PC-9 (cell line): Measurements from ENCODE around the gene MVP. TPM values are rescaled to one million over a fixed set of nuclear protein-coding genes. Genes with fewer than 3 reads are reported as not detected.
A peak's percentile ranks its signal among the peaks of the same experiment; 100 is the strongest.
"Not testable (repeated sequence)": the region's sequence is repeated elsewhere in the genome, so short reads cannot be mapped to it uniquely, and the experiment has no call there.

Source experiments
- BruUV-seq: library from RNA; stranded (reverse); fragments of 400-500 nt; replicated peaks from 2 replicates; lab custom pipeline; 2021; lab: Mats Ljungman, UMichigan
- CTCF ChIA-PET: fragments of 300-600 bp; sonication (Branson Sonifier 250); formaldehyde crosslinking; loops from one replicate; lab custom pipeline; 2022; ENCODE audit warnings: antibody characterized with exemption; lab: Charles Lee
- POLR2A ChIA-PET: fragments of 300-600 bp; sonication (Branson Sonifier 250); formaldehyde crosslinking; loops from one replicate; lab custom pipeline; 2022; ENCODE audit warnings: antibody characterized with exemption; ENCODE audit not compliant: unreplicated experiment; lab: Charles Lee
- DNase-seq, 2 experiments: peaks; one replicate each; pipeline versions ENCODE4 v3.0.0 to v3.0.0-alpha.2; 2015 to 2022; ENCODE audit warnings: mixed read lengths in 1 of 2
- H2AFZ ChIP-seq: fragments of 200-600 bp; sonication (generic); 2 replicates; pipeline ENCODE4 v1.8.1; 2017; ENCODE audit warnings: antibody characterized with exemption
- H3F3A ChIP-seq: fragments of 200-600 bp; sonication (generic); 2 replicates; pipeline ENCODE4 v1.8.1; 2017; ENCODE audit warnings: antibody characterized with exemption, mild to moderate bottlenecking, low read depth; ENCODE audit not compliant: insufficient read depth
- H3K27ac ChIP-seq: fragments of 200-600 bp; sonication (generic); 2 replicates; pipeline ENCODE4 v1.6.1; 2016; ENCODE audit warnings: mixed run types
- H3K27me3 ChIP-seq: fragments of 200-600 bp; sonication (generic); 2 replicates; pipeline ENCODE4 v1.6.1; 2016; ENCODE audit warnings: low read depth, mixed run types; ENCODE audit not compliant: insufficient read depth
- H3K36me3 ChIP-seq: fragments of 200-600 bp; sonication (generic); 2 replicates; pipeline ENCODE4 v1.6.1; 2016; ENCODE audit warnings: low read depth, mixed run types
- H3K4me1 ChIP-seq: fragments of 200-600 bp; sonication (generic); replicated peaks from 2 replicates; pipeline ENCODE4 v1.6.1; 2016; ENCODE audit warnings: mixed run types; ENCODE audit not compliant: insufficient read depth
- H3K4me2 ChIP-seq: fragments of 200-600 bp; sonication (generic); 2 replicates; pipeline ENCODE4 v1.6.1; 2017; ENCODE audit warnings: mixed run types
- H3K4me3 ChIP-seq: fragments of 200-600 bp; sonication (generic); 2 replicates; pipeline ENCODE4 v1.6.1; 2016; ENCODE audit warnings: mixed run types
- H3K79me2 ChIP-seq: fragments of 200-600 bp; sonication (generic); 2 replicates; pipeline ENCODE4 v1.6.1; 2017; ENCODE audit warnings: low read depth, mixed run types
- H3K9me2 ChIP-seq: fragments of 200-600 bp; sonication (generic); 2 replicates; pipeline ENCODE4 v1.8.1; 2017; ENCODE audit warnings: mild to moderate bottlenecking; ENCODE audit not compliant: insufficient read depth
- H3K9me3 ChIP-seq: fragments of 200-600 bp; sonication (generic); 2 replicates; pipeline ENCODE4 v1.8.1; 2016; ENCODE audit warnings: low read depth; ENCODE audit not compliant: insufficient read depth
- H4K20me1 ChIP-seq: fragments of 200-600 bp; sonication (generic); 2 replicates; pipeline ENCODE4 v1.8.1; 2017; ENCODE audit not compliant: insufficient read depth
- EZH2 ChIP-seq: fragments of 200-600 bp; sonication (generic); IDR thresholded peaks from 2 replicates; pipeline ENCODE4 v1.8.0; 2017; ENCODE audit warnings: antibody characterized with exemption, low read depth
- intact Hi-C: fragments of 100-400 bp; cut with micrococcal nuclease; formaldehyde crosslinking; loops from one replicate; pipeline ENCODE4 v1.10.0; 2022; ENCODE audit not compliant: unreplicated experiment
- total RNA-seq: library from RNA; stranded (reverse); gene quantifications from 2 replicates; pipeline ENCODE4 v1.2.3, GENCODE V29; 2021
- TF ChIP-seq, protein P1 (sequence below): fragments of 200-600 bp; sonication (generic); conservative IDR thresholded peaks from 2 replicates; pipeline ENCODE4 v1.6.1; 2017; ENCODE audit warnings: mixed run types, antibody characterized with exemption, mild to moderate bottlenecking, moderate library complexity

The MVP gene
- total RNA-seq, 1 experiment from 2014 or later = 208 TPM

DNA sequence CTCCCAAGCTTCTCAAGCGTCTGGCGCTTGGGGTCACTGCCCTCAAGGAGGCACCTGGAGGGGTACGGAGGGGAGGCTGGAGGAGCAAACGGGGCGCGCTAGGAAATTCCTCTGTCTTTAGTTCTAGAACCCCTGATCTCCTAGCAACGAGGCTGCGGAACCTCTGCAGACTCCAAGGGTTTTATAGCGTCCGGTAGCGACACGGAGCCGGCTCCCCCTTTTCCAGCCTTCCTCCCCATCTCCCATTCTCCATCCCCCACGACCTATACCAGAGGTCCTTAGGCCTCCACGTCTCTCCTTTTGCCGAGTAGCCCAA is 43.4 kb downstream of the MVP start:
- H4K20me1 ChIP-seq = no peaks in the 10 kb centered on the region
- H3K27me3 ChIP-seq = no peaks in the 10 kb centered on the region
- no peak for DNase-seq
- H3K4me1 ChIP-seq = peaks cover 10% of the 10 kb centered on the region
- ChIA-PET CTCF (interaction anchor here (0.6 to 1.0 kb wide), 2 partner anchors 15 to 52 kb away, joined by 3 read pairs; no protein-coding TSS in a partner anchor), POLR2A (interaction anchor here (1.0 kb wide), 1 partner anchor 110 kb away, joined by 4 read pairs; no protein-coding TSS in a partner anchor)
- no peak for TF ChIP-seq EZH2
- TF ChIP-seq, protein P1, sequence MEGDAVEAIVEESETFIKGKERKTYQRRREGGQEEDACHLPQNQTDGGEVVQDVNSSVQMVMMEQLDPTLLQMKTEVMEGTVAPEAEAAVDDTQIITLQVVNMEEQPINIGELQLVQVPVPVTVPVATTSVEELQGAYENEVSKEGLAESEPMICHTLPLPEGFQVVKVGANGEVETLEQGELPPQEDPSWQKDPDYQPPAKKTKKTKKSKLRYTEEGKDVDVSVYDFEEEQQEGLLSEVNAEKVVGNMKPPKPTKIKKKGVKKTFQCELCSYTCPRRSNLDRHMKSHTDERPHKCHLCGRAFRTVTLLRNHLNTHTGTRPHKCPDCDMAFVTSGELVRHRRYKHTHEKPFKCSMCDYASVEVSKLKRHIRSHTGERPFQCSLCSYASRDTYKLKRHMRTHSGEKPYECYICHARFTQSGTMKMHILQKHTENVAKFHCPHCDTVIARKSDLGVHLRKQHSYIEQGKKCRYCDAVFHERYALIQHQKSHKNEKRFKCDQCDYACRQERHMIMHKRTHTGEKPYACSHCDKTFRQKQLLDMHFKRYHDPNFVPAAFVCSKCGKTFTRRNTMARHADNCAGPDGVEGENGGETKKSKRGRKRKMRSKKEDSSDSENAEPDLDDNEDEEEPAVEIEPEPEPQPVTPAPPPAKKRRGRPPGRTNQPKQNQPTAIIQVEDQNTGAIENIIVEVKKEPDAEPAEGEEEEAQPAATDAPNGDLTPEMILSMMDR = no peak
- no TSS peak for BruUV-seq
- H3K27ac ChIP-seq = no peak overlapping the region
- peak overlapping the region; percentile 78; the same call in 1 of the 2 replicates for H3K4me3 ChIP-seq
- peaks cover 14% of the 10 kb centered on the region for H3K79me2 ChIP-seq
- H3K9me3 ChIP-seq = no peaks in the 10 kb centered on the region
- no peaks in the 10 kb centered on the region for H3F3A ChIP-seq
- H3K36me3 ChIP-seq = no peaks in the 10 kb centered on the region
- H3K4me2 ChIP-seq = peak overlapping the region; percentile 97
- intact Hi-C loops = loop anchor here (1.0 to 5.0 kb wide), 6 partner anchors 34 to 163 kb away; partner anchors contain the start of genes INO80E, MVP, SEZ6L2 and TAOK2
- H2AFZ ChIP-seq = no peak overlapping the region
- H3K9me2 ChIP-seq = no peaks in the 10 kb centered on the region

DNA sequence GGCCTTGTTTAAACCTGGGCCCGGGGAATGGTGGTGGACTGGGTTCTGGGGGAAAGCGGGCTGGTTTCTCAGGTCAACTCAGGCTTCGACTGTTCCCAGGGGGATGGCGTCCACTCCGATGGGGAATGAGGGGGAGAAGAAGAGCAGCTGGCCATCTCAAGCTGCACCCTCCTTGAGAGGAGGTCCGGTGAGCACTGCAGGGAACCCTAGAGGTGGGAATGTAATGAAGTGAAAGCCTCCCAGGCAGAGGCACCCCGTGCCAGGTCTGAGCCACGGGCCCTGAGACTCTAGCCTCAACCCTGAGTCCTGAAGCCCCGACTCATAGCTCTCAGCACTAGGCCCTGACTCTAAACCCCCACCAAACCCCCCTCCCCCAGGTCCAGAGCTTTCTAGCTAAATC is 43.9 kb downstream of the MVP start:
- Histone ChIP-seq H3K36me3 (no peaks in the 10 kb centered on the region), H3K4me3 (no peak overlapping the region), H2AFZ (no peak overlapping the region), H3K9me3 (no peaks in the 10 kb centered on the region), H3K27ac (no peak overlapping the region), H3F3A (no peaks in the 10 kb centered on the region), H4K20me1 (no peaks in the 10 kb centered on the region), H3K9me2 (no peaks in the 10 kb centered on the region), H3K27me3 (no peaks in the 10 kb centered on the region), H3K4me1 (peaks cover 10% of the 10 kb centered on the region), H3K4me2 (no peak overlapping the region), H3K79me2 (peaks cover 14% of the 10 kb centered on the region)
- POLR2A ChIA-PET = interaction anchor here (0.5 kb wide), 1 partner anchor 149 kb away, joined by 9 read pairs; no protein-coding TSS in a partner anchor
- no TSS peak for BruUV-seq
- intact Hi-C loops = loop anchor here (5.0 kb wide), 1 partner anchor 33 kb away; the partner anchor contains the start of gene SEZ6L2
- no peak for DNase-seq
- CTCF ChIA-PET = interaction anchor here (0.6 kb wide), 1 partner anchor 125 kb away, joined by 6 read pairs; no protein-coding TSS in a partner anchor
- TF ChIP-seq EZH2 = no peak
- TF ChIP-seq, protein P1 = no peak

DNA sequence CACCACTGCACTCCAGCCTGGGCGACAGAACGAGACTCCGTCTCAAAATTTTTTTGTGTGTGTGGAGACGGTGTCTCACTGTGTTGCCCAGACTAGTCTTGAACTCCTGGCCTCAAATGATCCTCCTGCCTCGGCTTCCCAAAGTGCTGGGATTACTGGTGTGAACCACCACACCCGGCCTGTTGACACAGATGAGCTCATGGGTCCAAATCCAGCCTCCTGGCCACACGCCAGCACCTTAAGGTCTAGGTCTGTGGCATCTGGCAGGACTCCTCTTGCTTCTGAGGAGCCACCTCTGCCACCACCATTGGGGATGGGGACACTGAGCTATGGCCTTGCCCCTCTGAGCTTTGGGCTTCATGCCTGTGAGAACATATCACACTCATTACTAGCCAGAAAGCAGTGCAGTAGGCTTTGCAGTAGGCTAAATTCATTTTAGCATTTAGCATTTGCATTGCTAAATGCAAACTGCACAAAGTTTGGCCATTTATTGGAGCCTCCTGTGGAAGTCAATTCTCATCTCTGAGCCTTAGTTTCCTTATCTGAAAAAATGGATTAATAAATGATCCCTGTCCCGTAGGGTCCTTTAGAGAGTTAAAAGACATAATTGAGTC is 48.2 kb downstream of the MVP start:
- no peaks in the 10 kb centered on the region for H3K79me2 ChIP-seq
- no TSS peak for BruUV-seq
- no peaks in the 10 kb centered on the region for H3F3A ChIP-seq
- intact Hi-C loops = no loop called here
- no peaks in the 10 kb centered on the region for H3K36me3 ChIP-seq
- no peaks in the 10 kb centered on the region for H3K9me3 ChIP-seq
- no peaks in the 10 kb centered on the region for H3K9me2 ChIP-seq
- no peak for DNase-seq
- H3K27me3 ChIP-seq = no peaks in the 10 kb centered on the region
- no peak overlapping the region for H2AFZ ChIP-seq
- no peaks in the 10 kb centered on the region for H3K4me1 ChIP-seq
- ChIA-PET CTCF (no interaction called here), POLR2A (interaction anchor here (0.6 kb wide), 1 partner anchor 130 kb away, joined by 17 read pairs; no protein-coding TSS in a partner anchor)
- H3K27ac ChIP-seq = no peak overlapping the region
- H4K20me1 ChIP-seq = no peaks in the 10 kb centered on the region
- TF ChIP-seq, protein P1 = no peak
- TF ChIP-seq EZH2 = no peak
- no peak overlapping the region for H3K4me2 ChIP-seq
- no peak overlapping the region for H3K4me3 ChIP-seq

DNA sequence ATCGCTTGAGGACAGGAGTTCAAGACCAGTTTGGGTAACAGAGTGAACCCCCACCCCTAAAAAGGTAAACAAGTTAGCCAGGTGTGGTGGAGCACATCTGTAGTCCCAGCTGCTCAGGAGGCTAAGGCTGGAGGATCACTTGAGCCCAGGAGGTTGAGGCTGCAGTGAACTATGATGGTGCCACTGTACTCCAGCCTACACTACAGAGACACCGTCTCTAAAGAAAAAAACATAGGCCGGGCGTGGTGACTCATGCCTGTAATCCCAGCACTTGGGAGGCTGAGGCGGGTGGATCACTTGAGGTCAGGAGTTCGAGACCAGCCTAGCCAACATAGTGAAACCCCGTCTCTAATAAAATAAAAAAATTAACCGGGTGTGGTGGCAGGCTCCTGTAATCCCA is 48.8 kb downstream of the MVP start:
- BruUV-seq, H3F3A ChIP-seq, H3K79me2 ChIP-seq, H4K20me1 ChIP-seq, intact Hi-C loops, H3K4me2 ChIP-seq, CTCF ChIA-PET, DNase-seq, H3K9me3 ChIP-seq, H3K27me3 ChIP-seq, H3K36me3 ChIP-seq, H3K4me3 ChIP-seq, H2AFZ ChIP-seq, H3K4me1 ChIP-seq, H3K27ac ChIP-seq, H3K9me2 ChIP-seq: not testable (repeated sequence)
- POLR2A ChIA-PET = interaction anchor here (0.6 kb wide), 1 partner anchor 130 kb away, joined by 17 read pairs; no protein-coding TSS in a partner anchor
